Spleen (tissue), 11 donors: ENCODE results near the gene DPEP2. TPM values are rescaled to one million over a fixed set of nuclear protein-coding genes. Genes with fewer than 3 reads are reported as not detected.

Experiments
- DNase-seq: peaks from one replicate; pipeline ENCODE4 v3.0.0-alpha.2; 2020
- H3K27ac ChIP-seq, 8 donors: fragments of 200-600 bp; sonication (generic) in 7 of 8; 1 replicate in 4 of 8; 2 replicates in 4 of 8; pipeline versions ENCODE4 v1.5.0 to v1.8.0; 2016 to 2021; ENCODE audit warnings: inconsistent platforms in 4 of 8, mild to moderate bottlenecking in 4 of 8, moderate library complexity in 1 of 8
- H3K27me3 ChIP-seq, 7 donors: fragments of 200-600 bp; sonication (generic) in 6 of 7; replicated peaks in 1 of 7; 1 replicate in 4 of 7; 2 replicates in 3 of 7; pipeline versions ENCODE4 v1.5.0 to v1.8.0; 2016 to 2021; ENCODE audit warnings: inconsistent platforms in 3 of 7, mild to moderate bottlenecking in 1 of 7
- H3K36me3 ChIP-seq, 6 donors: fragments of 200-600 bp; sonication (generic) in 5 of 6; 1 replicate in 4 of 6; 2 replicates in 2 of 6; pipeline versions ENCODE4 v1.5.0 to v1.8.0; 2016 to 2021; ENCODE audit warnings: inconsistent platforms in 2 of 6
- H3K4me1 ChIP-seq, 6 donors: fragments of 200-600 bp; sonication (generic) in 5 of 6; 1 replicate in 3 of 6; 2 replicates in 3 of 6; pipeline versions ENCODE4 v1.5.0 to v1.8.0; 2016 to 2021; ENCODE audit warnings: inconsistent platforms in 3 of 6
- H3K4me3 ChIP-seq, 8 donors: fragments of 200-600 bp; sonication (generic) in 7 of 8; 1 replicate in 4 of 8; 2 replicates in 4 of 8; pipeline versions ENCODE4 v1.5.0 to v1.8.0; 2016 to 2021; ENCODE audit warnings: inconsistent platforms in 4 of 8, mild to moderate bottlenecking in 4 of 8, moderate library complexity in 2 of 8
- H3K9me3 ChIP-seq, 8 donors: fragments of 200-600 bp; sonication (generic) in 7 of 8; 1 replicate in 4 of 8; 2 replicates in 4 of 8; pipeline versions ENCODE4 v1.5.0 to v1.8.0; 2016 to 2021; ENCODE audit warnings: inconsistent platforms in 4 of 8
- POLR2A ChIP-seq, 3 donors: fragments of 450-650 bp; IDR thresholded peaks; one replicate each; pipeline ENCODE4 v1.5.1; 2017; ENCODE audit warnings: antibody characterized with exemption in 3 of 3, mild to moderate bottlenecking in 1 of 3
- POLR2AphosphoS5 ChIP-seq, 3 donors: sonication (generic); formaldehyde crosslinking; IDR thresholded peaks; one replicate each; pipeline ENCODE4 v1.5.1; 2017; ENCODE audit warnings: antibody characterized with exemption in 3 of 3
- WGBS, 5 donors: extraction: QIAGEN DNeasy Blood & Tissue Kit in 3 of 5; methylation state at CpG; one replicate each; pipeline versions ENCODE4 v1.1.5 to v1.1.7; 2013 to 2018; 5-methylcytosine and 5-hydroxymethylcytosine counted together
- intact Hi-C: fragments of 100-400 bp; cut with DNase I; formaldehyde crosslinking; loops from one replicate; pipeline ENCODE4 v1.15.0; 2023; ENCODE audit warnings: low total_unique reads
- polyA plus RNA-seq, 3 donors: library from polyadenylated mRNA; stranded (reverse); fragments of 200-250 nt; gene quantifications; one replicate each; pipeline ENCODE4 v1.2.1, GENCODE V29; 2013
- total RNA-seq, 7 donors: library from RNA; depleted of rRNA in 3 of 7; stranded (reverse); fragments of >200 nt in 3 of 7; fragmentation: NEBNext Ultra II Directional in 4 of 7; extraction: Animal tissue kit (Norgen Biotek cat#: 25700) in 4 of 7; gene quantifications; one replicate each; pipeline versions ENCODE4 v1.1.0 to v1.2.1, GENCODE V29; 2016 to 2021
- TF ChIP-seq, protein P1 (sequence below), 11 experiments: fragments of 200-600 bp in 7 of 11; fragments of 450-650 bp in 4 of 11; sonication (generic) in 4 of 11; IDR thresholded peaks in 8 of 11; conservative IDR thresholded peaks in 3 of 11; 1 replicate in 7 of 11; 2 replicates in 4 of 11; pipeline versions ENCODE4 v1.4.0 to v1.8.0; 2016 to 2021; ENCODE audit warnings: antibody characterized with exemption in 11 of 11, inconsistent platforms in 4 of 11, mild to moderate bottlenecking in 1 of 11
- donor health status: healthy with polysubstance abuse.
- donor health status: DM: no; HTN: no; CAD: no; lungs with moderate emphysema.
- donor health status: DM: no; HTN: no; CAD: no.
- donor health status: Bipolar disorder and iron deficiency.
- donor health status: healthy.
- donor health status: DM: no; HTN: no; CAD: no.
- donor health status: DM: yes; HTN: yes; CAD: no.

DPEP2 gene
- total and polyA plus RNA-seq, 10 donors, result 18.6 to 79.6 (median 29.3) TPM

- WGBS, 5 donors, result 0 to 1% (median 1%) methylated on average over 13 to 45 of the region's 45 CpGs
- Histone ChIP-seq H3K27ac (peak overlapping the region; percentile 84 to 92 (median 88)), H3K36me3 (peaks cover 0 to 7% (median 2%) of the 10 kb centered on the region in 6 donors), H3K4me1 (peaks cover 30 to 62% (median 46%) of the 10 kb centered on the region in 6 donors), H3K4me3 (peak overlapping the region; percentile 66 to 96 (median 84)), H3K27me3 (no peaks in the 10 kb centered on the region), H3K9me3 (no peaks in the 10 kb centered on the region)
- intact Hi-C loops, result no loop called here
- TF ChIP-seq POLR2A (IDR thresholded peaks at IDR 0.05) (no peak), POLR2AphosphoS5 (IDR thresholded peaks at IDR 0.05) (no peak)
- TF ChIP-seq, protein P1, sequence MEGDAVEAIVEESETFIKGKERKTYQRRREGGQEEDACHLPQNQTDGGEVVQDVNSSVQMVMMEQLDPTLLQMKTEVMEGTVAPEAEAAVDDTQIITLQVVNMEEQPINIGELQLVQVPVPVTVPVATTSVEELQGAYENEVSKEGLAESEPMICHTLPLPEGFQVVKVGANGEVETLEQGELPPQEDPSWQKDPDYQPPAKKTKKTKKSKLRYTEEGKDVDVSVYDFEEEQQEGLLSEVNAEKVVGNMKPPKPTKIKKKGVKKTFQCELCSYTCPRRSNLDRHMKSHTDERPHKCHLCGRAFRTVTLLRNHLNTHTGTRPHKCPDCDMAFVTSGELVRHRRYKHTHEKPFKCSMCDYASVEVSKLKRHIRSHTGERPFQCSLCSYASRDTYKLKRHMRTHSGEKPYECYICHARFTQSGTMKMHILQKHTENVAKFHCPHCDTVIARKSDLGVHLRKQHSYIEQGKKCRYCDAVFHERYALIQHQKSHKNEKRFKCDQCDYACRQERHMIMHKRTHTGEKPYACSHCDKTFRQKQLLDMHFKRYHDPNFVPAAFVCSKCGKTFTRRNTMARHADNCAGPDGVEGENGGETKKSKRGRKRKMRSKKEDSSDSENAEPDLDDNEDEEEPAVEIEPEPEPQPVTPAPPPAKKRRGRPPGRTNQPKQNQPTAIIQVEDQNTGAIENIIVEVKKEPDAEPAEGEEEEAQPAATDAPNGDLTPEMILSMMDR (IDR thresholded peaks at IDR 0.05 in 8 of 11, conservative IDR thresholded peaks at IDR 0.05 in 3 of 11), result no peak
- DNase-seq, result no peak
These were observed 31.3 kb downstream of the DPEP2 start for GRCh38 chr16:67967958-67968399.

- WGBS, 5 donors, result 14 to 34% (median 23%) methylated on average over 18 of the region's 18 CpGs
- intact Hi-C loops, result no loop called here
- H3K4me1 ChIP-seq, result peaks cover 32 to 69% (median 47%) of the 10 kb centered on the region in 6 donors
These were observed 31.9 kb downstream of the DPEP2 start for GRCh38 chr16:67967183-67967957.

DNA sequence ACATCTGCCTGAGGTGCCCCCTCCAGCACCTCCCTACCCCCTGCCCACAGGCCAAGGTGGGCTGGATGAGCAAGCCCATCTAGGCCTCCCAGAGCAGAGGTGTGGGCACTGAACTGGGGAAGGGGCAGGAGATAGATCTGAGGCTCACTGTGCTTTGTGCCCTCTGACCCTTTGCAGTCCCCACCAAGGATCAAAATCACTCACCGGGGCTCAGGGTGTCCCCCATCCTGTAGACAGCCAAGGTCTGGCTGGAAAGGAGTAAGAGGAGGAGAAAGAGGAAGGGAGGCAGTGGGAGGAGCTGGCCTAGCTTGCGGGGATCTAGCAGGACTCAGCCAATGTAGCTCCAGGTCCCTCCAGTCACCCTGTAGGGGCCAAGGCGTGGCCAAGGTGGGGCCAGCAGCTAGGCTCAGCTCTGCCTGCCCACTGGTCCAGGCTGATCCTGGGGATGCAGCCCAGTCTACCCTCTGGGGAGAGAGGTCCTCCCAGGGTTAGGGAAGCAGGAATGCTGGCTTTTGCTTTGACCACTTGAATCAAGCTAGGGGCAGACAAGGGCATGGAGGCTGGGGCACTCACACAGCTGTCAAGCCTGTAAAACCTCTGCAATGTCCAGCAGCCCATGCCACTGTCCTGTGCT lies 32.6 kb downstream of the DPEP2 start:
- Histone ChIP-seq H3K36me3 (peaks cover 0 to 20% (median 11%) of the 10 kb centered on the region in 6 donors), H3K9me3 (no peaks in the 10 kb centered on the region), H3K4me3 (peak overlapping the region in 5 of 8 donors; percentile 66 to 96 (median 82)), H3K4me1 (peaks cover 35 to 76% (median 50%) of the 10 kb centered on the region in 6 donors), H3K27me3 (no peaks in the 10 kb centered on the region), H3K27ac (peak overlapping the region in 6 of 8 donors; percentile 19 to 92 (median 88))
- peak in 2 of 3 donors; percentile 18 to 26 for TF ChIP-seq POLR2AphosphoS5 (IDR thresholded peaks at IDR 0.05)
- TF ChIP-seq POLR2A (IDR thresholded peaks at IDR 0.05), result no peak
- TF ChIP-seq, protein P1 (IDR thresholded peaks at IDR 0.05 in 8 of 11, conservative IDR thresholded peaks at IDR 0.05 in 3 of 11), result no peak
- peak; percentile 71 for DNase-seq
- WGBS, 5 donors, result 54 to 74% (median 67%) methylated on average over 3 of the region's 3 CpGs
- intact Hi-C loops, result no loop called here

More at GRCh38 chr16:67967183-67967957, 31.9 kb downstream of the DPEP2 start:
- no peak for TF ChIP-seq POLR2AphosphoS5 (IDR thresholded peaks at IDR 0.05)
- TF ChIP-seq POLR2A (IDR thresholded peaks at IDR 0.05), result no peak
- TF ChIP-seq, protein P1 (IDR thresholded peaks at IDR 0.05 in 8 of 11, conservative IDR thresholded peaks at IDR 0.05 in 3 of 11), result no peak
- Histone ChIP-seq H3K27me3 (no peaks in the 10 kb centered on the region), H3K36me3 (peaks cover 0 to 13% (median 7%) of the 10 kb centered on the region in 6 donors), H3K9me3 (no peaks in the 10 kb centered on the region), H3K27ac (peak overlapping the region; percentile 84 to 92 (median 88)), H3K4me3 (peak overlapping the region; percentile 66 to 96 (median 84))
- peak; percentile 67 for DNase-seq
